LNCaP clone FGC (cell line): Measurements from ENCODE around the gene UCHL5.
"Not testable (repeated sequence)": the region's sequence is repeated elsewhere in the genome, so short reads cannot be mapped to it uniquely, and the experiment has no call there.

Source experiments
- DNase-seq: peaks from one replicate; pipeline ENCODE4 v3.0.0-alpha.2; 2011; ENCODE audit warnings: low read depth
- H3K4me3 ChIP-seq: 2 replicates; pipeline ENCODE4 v1.5.1; 2011; ENCODE audit warnings: mild to moderate bottlenecking, low read depth, low read length, control low read depth
- TF ChIP-seq, protein P1 (sequence below): IDR thresholded peaks from 2 replicates; pipeline ENCODE4 v1.5.1; 2012; ENCODE audit warnings: mild to moderate bottlenecking; ENCODE audit not compliant: control insufficient read depth, insufficient read depth; ENCODE audit errors: extremely low read depth

UCHL5 gene

DNA sequence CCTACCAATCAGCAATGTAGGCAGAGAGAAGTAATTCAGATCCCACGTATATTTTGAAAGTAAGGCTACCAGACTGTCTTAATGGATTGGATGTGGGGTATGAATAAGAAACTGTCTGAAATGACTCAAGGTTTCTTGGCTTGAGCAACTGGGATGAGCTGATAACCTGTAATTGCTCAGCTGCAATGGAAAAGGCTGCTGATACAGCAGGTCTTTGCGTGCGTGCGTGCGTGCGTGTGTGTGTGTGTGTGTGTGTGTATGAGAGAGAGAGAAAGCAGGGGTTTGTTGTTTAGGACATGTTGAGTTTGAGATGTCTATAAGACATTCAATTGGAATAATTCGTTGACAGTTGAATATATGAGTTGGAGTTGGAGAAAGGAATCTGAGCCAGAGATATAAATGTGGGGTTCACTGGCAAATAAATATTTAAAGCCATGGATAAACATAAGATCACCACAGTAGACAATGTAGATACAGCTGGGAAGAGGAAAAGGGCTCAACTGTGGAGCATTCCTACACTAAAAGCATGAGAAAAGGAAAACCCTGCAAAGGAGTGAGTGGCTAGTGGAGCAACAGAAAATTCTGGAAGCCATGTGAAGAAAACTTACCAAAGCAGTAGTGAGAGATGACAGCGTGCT is 72.9 kb downstream of the UCHL5 start:
- no peak for DNase-seq
- H3K4me3 ChIP-seq: no peak overlapping the region
- TF ChIP-seq, protein P1, sequence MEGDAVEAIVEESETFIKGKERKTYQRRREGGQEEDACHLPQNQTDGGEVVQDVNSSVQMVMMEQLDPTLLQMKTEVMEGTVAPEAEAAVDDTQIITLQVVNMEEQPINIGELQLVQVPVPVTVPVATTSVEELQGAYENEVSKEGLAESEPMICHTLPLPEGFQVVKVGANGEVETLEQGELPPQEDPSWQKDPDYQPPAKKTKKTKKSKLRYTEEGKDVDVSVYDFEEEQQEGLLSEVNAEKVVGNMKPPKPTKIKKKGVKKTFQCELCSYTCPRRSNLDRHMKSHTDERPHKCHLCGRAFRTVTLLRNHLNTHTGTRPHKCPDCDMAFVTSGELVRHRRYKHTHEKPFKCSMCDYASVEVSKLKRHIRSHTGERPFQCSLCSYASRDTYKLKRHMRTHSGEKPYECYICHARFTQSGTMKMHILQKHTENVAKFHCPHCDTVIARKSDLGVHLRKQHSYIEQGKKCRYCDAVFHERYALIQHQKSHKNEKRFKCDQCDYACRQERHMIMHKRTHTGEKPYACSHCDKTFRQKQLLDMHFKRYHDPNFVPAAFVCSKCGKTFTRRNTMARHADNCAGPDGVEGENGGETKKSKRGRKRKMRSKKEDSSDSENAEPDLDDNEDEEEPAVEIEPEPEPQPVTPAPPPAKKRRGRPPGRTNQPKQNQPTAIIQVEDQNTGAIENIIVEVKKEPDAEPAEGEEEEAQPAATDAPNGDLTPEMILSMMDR: no peak

DNA sequence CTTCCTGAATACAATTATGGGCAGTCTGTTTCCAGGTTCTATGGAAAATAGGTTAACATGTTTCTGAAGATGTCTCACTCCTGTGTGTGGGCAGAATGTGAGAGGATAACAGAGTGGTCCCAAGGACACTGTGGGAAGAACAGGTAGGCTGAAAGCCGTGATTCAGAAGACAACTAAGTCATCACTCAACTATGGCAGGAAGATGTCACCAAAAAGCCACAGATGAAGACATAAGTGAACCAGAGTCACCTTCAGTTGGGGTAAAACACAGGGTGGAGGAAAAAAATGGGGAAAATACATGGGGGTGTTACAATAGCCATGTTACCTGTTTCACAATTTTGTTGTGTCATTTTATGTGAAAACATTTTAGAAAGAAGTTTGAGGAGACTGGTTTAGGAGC is 75.1 kb downstream of the UCHL5 start:
- TF ChIP-seq, protein P1: no peak
- no peak for DNase-seq
- no peak overlapping the region for H3K4me3 ChIP-seq

DNA sequence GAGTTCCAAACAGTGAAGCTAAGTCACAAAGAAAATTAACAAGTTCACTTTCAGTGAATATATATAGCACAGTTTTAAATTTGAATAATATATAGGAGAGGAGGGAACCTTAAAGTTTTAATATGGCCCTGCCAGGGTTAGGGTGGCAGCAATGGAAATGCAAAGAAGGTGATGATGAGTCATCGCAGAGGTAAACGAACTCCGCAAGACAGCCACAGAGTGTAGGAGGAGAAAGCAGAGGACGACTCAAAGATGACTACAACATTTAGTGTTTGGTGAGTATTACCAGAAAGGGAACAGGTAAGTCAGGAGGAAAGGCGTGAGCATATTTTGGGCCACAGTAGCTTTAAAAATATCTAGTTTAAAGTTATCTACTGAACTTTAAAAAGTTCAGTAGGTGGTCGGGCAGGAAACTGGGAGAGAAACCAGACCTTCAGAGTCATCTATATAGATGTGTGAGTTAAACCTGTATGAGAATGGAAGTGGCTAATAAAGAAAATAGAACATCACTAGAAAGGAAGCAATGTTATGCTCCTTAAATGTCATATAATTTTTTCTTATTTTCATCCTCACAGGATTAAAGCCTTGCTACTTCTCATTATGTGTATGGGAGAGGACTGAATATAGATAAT is 75.7 kb downstream of the UCHL5 start:
- TF ChIP-seq, protein P1: no peak
- no peak overlapping the region for H3K4me3 ChIP-seq
- no peak for DNase-seq

DNA sequence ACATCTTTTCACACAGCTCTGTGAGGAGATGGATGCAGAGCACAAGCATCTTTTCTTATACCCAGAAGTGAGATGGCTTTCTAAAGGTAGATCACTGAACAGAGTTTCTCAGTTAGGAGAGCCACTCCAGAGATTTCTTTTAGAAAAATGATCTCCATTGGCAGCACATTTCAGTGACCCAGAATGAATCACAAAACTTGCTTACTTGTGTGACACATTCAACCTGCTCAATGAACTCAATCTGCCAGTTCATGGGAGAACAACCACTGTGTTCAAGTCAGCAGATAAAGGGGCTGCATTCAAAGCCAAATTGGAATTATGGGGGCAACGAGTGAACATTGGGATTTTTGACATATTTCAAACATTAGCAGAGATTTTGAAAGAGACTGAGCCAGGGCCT is 78.3 kb downstream of the UCHL5 start:
- DNase-seq: no peak
- H3K4me3 ChIP-seq: no peak overlapping the region
- TF ChIP-seq, protein P1: no peak

DNA sequence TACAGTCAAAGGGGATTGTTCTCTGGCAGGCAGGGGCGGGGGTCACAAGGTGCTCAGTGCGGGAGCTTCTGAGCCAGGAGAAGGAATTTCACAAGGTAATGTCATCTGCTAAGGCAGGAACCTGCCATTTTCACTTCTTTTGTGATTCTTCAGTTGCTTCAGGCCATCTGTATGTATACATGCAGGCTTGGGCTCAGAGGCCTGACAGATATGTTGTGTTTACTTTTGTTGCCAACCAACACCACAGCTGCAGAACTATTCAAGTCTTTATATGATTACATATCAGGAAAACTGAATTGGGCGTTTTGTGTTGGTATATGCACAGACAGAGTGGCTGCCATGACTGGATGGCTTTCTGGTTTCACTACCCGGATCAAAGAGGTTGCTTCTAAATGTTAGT is 78.8 kb downstream of the UCHL5 start:
- H3K4me3 ChIP-seq, DNase-seq: not testable (repeated sequence)

DNA sequence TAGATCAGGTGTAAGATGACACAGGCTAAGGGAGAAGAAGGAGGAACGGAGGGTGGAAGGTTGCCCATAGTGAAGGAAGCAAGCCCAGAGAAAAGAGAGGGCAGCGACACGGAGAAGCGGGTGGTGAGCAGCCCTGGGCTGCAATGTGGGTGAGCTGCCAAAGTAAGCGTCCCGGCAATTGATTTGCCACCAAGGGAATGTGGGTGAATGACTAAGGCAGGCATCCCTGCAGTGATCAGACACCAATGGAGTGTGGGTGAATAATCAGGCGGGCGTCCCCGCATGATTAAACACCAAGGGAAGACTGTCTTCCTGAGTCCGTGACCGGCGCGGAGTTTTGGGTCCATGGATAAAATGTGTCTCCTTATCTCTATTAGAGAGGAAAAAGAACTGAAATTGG is 79.6 kb downstream of the UCHL5 start:
- TF ChIP-seq, protein P1: no peak
- no peak for DNase-seq
- H3K4me3 ChIP-seq: no peak overlapping the region

DNA sequence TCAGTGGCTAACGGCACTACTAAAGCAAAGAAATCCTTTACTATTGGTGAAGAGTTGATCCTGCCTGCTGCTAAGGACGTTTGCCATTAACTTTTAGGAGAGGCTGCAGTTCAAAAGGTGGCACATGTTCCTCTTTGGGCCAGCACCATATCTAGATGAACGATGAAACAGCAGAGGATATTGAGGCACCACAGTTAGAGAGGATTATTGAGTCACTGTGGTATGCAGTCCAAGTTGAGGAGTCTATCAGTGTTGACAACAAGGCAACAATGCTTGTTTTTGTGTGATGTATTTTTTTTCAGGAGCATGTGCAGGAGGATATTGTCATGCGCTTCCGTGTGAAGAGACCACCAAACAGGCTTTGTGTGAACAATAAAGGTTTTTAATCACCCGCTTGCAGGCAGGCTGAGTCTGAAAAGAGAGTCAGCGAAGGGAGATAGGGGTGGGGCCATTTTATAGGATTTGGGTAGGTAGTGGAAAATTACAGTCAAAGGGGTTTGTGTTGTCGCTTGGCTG is 80.9 kb downstream of the UCHL5 start:
- TF ChIP-seq, protein P1: no peak
- no peak for DNase-seq
- no peak overlapping the region for H3K4me3 ChIP-seq
